Brain microvascular endothelial cell (primary cell): ENCODE results near the gene JMJD1C.
"Not testable (repeated sequence)": the region's sequence is repeated elsewhere in the genome, so short reads cannot be mapped to it uniquely, and the experiment has no call there.

Experiments
- DNase-seq: peaks from one replicate; pipeline ENCODE4 v3.0.0-alpha.2; 2020
- H3K27ac ChIP-seq: fragments of 250-450 bp; sonication (Bioruptor Pico); 2 replicates; pipeline ENCODE4 v1.5.1; 2020; ENCODE audit warnings: mild to moderate bottlenecking, moderate library complexity
- H3K27me3 ChIP-seq: fragments of 250-450 bp; sonication (Bioruptor Pico); replicated peaks from 2 replicates; pipeline ENCODE4 v1.5.1; 2020; ENCODE audit warnings: mild to moderate bottlenecking
- H3K36me3 ChIP-seq: fragments of 250-450 bp; sonication (Bioruptor Pico); replicated peaks from 2 replicates; pipeline ENCODE4 v1.5.1; 2020; ENCODE audit warnings: mild to moderate bottlenecking
- H3K4me3 ChIP-seq: 2 replicates; pipeline ENCODE4 v1.5.1; 2011; ENCODE audit warnings: low read depth, mild to moderate bottlenecking, control low read depth, low read length, moderate library complexity
- in situ Hi-C: cut with HindIII; loops from 2 replicates; pipeline ENCODE4 v1.10.0; 2017; ENCODE audit warnings: low sequenced_read_pairs, low pct_ligation_motif_present
- TF ChIP-seq, protein P1 (sequence below): IDR thresholded peaks from 2 replicates; pipeline ENCODE4 v1.5.1; 2011; ENCODE audit warnings: low read depth, mild to moderate bottlenecking, moderate library complexity, low read length, control low read depth, inconsistent platforms; ENCODE audit errors: missing control alignments

JMJD1C gene

DNA sequence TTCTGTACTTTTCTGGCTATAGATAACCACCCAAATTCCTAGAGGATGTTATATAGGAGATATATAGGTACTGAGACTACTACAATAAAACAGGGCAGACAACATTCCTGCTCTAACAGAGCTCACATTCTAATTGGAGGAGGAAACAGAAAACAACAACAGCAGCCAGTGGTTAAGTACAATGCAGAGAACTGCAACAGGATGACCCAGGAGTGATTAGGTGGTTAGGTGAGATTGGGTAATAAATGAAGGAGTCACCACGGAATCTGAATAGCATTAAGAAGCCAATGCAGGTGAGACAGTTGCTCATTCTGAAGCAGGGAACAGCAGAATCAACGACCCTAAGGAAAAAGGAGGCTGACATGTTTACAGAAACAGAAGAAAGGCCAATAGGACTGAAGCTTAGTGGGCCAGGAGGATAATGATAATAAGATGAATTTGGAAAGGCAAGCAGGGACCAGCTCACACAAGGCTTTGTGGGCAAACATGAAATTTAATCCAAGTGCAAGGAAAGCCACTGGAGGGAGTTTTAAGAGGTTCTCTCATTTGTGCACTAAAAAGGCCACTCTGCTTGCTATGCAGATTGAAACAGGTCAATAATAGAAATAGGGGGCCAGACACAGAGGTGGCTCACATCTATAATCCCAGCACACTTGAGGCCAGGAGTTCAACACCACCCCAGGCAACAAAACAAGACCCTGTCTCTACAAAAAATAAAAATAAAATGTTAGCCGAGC is 38.5 kb upstream of the JMJD1C start:
- H3K4me3 ChIP-seq, result no peak overlapping the region
- TF ChIP-seq, protein P1, sequence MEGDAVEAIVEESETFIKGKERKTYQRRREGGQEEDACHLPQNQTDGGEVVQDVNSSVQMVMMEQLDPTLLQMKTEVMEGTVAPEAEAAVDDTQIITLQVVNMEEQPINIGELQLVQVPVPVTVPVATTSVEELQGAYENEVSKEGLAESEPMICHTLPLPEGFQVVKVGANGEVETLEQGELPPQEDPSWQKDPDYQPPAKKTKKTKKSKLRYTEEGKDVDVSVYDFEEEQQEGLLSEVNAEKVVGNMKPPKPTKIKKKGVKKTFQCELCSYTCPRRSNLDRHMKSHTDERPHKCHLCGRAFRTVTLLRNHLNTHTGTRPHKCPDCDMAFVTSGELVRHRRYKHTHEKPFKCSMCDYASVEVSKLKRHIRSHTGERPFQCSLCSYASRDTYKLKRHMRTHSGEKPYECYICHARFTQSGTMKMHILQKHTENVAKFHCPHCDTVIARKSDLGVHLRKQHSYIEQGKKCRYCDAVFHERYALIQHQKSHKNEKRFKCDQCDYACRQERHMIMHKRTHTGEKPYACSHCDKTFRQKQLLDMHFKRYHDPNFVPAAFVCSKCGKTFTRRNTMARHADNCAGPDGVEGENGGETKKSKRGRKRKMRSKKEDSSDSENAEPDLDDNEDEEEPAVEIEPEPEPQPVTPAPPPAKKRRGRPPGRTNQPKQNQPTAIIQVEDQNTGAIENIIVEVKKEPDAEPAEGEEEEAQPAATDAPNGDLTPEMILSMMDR, result no peak
- in situ Hi-C loops, result no loop called here
- no peak overlapping the region for H3K27ac ChIP-seq
- H3K36me3 ChIP-seq, result no peaks in the 10 kb centered on the region
- no peaks in the 10 kb centered on the region for H3K27me3 ChIP-seq
- no peak for DNase-seq

- in situ Hi-C loops, result no loop called here
- no peak for DNase-seq
- TF ChIP-seq, protein P1, result no peak
- Histone ChIP-seq H3K27ac (no peak overlapping the region), H3K27me3 (no peaks in the 10 kb centered on the region), H3K4me3 (no peak overlapping the region), H3K36me3 (no peaks in the 10 kb centered on the region)
Measured at GRCh38 chr10:63503395-63503794, 37.6 kb upstream of the JMJD1C start.

DNA sequence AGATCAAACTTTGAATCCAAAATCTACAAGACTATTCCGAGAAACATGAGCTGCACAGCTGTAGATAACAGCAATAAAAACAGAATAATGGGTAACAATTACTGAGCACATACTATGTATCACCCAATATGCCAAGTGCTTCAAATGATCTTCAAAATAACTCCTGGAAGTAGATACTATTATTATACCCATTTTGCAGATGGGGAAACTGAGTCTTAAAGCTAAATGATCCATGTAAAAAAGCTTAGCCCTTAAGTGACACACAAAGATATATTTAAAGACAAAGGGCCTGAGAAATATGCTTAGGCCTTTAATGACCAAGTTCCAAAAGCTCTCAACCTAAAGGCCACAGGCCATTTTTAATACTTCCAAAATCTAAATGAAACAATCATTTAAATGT is 37.1 kb upstream of the JMJD1C start:
- no peak overlapping the region for H3K4me3 ChIP-seq
- no peak for DNase-seq
- TF ChIP-seq, protein P1, result no peak
- H3K36me3 ChIP-seq, result no peaks in the 10 kb centered on the region
- no peaks in the 10 kb centered on the region for H3K27me3 ChIP-seq
- in situ Hi-C loops, result no loop called here
- H3K27ac ChIP-seq, result no peak overlapping the region

DNA sequence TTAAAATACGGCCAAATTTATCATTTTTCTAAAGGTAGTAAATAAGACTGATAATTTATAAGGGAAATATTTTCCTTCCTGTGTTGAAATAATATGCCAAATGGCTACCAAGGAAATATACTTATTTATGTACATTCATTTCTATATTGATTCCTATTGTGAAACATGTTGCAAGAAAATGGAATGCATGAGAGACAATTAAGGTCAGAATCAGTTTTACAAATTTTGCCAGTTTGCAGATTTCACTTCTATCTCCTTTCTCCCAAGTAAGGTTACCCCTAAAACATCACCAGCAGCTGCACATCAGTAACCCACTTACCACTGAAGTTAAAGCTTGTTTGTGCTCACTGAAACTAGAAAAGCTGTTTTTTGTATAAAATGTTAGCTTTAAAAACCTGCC is 36.2 kb upstream of the JMJD1C start:
- Histone ChIP-seq H3K27me3 (no peaks in the 10 kb centered on the region), H3K36me3 (no peaks in the 10 kb centered on the region), H3K27ac (no peak overlapping the region), H3K4me3 (no peak overlapping the region)
- TF ChIP-seq, protein P1, result no peak
- in situ Hi-C loops, result no loop called here
- DNase-seq, result no peak

GRCh38 chr10:63500551-63500950 is 34.8 kb upstream of the JMJD1C start:
- H3K4me3 ChIP-seq, H3K27me3 ChIP-seq, in situ Hi-C loops, DNase-seq, H3K27ac ChIP-seq, H3K36me3 ChIP-seq: not testable (repeated sequence)

GRCh38 chr10:63498665-63499064 is 32.9 kb upstream of the JMJD1C start:
- TF ChIP-seq, protein P1, result no peak
- Histone ChIP-seq H3K36me3 (no peaks in the 10 kb centered on the region), H3K4me3 (no peak overlapping the region), H3K27me3 (no peaks in the 10 kb centered on the region), H3K27ac (no peak overlapping the region)
- DNase-seq, result no peak
- in situ Hi-C loops, result no loop called here
